ENCODE results near the gene MAU2. TPM values are rescaled to one million over a fixed set of nuclear protein-coding genes. Genes with fewer than 3 reads are reported as not detected.
A peak's percentile ranks its signal among the peaks of the same experiment; 100 is the strongest.
"Not testable (repeated sequence)": the region's sequence is repeated elsewhere in the genome, so short reads cannot be mapped to it uniquely, and the experiment has no call there.

MAU2 gene
- total RNA-seq, 1 experiment from 2014 or later = 34.7 TPM

DNA sequence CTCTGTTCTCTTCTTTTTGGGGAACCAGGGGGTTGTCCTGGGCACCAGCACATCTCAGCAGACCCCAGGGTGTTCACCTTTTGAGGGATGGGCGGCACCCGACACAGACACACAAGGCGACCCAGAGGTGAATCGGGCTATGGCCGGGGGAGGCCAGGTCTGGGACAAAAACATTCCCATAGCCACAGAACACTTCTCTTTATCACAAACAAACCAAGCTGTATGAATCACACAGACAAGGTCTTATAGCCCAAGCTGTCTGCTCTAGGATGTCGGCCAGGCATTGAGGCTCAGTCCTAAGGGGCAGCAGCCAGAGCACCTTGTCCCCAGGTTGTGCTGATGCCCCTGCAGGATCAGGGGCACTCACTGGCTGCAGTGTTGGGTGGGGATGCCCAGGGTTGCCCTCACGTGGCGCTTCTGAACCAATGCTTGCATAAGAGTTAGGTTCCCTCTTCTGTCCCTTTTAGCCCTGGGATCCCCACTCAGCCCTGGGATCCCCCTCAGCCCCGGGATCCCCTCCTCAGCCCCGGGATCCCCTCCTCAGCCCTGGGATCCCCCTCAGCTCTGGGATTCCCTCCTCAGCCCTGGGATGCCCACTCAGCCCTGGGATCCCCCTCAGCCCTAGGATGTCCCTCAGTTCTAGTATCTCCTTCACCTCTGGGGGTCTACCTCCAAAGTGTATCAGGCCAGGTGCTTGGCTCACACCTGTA, 26.9 kb downstream of the MAU2 start:
- no peak for DNase-seq (ENCODE audit: low spot score)

GRCh38 chr19:19348266-19348665, 27.6 kb downstream of the MAU2 start:
- no peak for DNase-seq (ENCODE audit: low spot score)

GRCh38 chr19:19349365-19349764, 28.7 kb downstream of the MAU2 start:
- no peak for DNase-seq (ENCODE audit: low spot score)

- not testable (repeated sequence) for DNase-seq (ENCODE audit: low spot score)
Observed at GRCh38 chr19:19350756-19351155, 30.1 kb downstream of the MAU2 start.

- DNase-seq (ENCODE audit: low spot score) = no peak
Observed at GRCh38 chr19:19352823-19353222, 32.2 kb downstream of the MAU2 start.

- no peak for DNase-seq (ENCODE audit: low spot score)
Observed at GRCh38 chr19:19354007-19354406, 33.4 kb downstream of the MAU2 start.

DNA sequence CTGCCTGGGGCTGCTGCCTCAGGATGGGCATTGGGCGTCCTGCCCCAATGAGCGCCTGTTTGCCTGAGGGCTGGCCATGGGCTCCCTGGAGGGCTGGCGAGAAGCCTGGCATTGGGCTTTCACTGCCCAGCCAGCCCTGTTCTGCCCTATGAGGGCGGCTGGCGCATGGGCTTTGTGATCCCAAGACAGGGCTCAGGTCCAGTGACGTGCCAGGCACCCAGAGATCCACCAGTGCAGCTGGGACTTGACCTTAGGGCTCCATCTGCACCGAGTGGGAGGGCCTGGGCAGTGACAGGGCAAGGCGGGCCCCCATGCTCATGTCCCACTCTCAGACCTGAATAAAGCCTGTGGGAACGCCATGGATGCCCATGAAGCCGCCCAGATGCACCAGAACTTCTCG, 34.3 kb downstream of the MAU2 start:
- no peak for DNase-seq (ENCODE audit: low spot score)

DNA sequence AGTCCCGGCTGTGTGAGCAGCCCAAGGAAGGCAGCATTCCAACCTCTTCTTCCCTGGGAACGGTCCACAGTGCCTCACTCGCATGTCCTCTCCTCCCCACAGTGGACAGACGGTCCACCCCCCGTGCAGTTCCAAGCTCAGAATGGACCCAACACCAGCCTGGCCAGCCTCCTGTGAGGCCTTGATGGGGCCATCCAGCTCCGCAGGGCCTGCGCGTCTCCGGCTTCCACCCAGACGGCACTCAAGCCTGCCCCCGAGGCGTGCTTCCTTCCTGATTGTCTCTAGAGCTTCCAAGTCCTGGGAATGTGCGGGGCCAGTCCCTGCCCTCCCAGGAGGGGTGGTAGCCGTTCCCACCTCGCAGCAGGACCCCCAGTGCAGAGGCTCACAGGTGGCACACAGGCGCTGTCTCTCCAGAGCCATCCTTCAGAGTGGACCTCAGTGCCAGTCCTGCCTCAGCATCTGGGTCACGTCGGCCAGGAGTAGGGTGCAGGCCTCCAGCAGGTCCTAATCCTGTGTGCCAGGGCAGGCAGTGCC, 35.0 kb downstream of the MAU2 start:
- no peak for DNase-seq (ENCODE audit: low spot score)

- DNase-seq (ENCODE audit: low spot score) = no peak
Observed at GRCh38 chr19:19356500-19356899, 35.9 kb downstream of the MAU2 start.

DNA sequence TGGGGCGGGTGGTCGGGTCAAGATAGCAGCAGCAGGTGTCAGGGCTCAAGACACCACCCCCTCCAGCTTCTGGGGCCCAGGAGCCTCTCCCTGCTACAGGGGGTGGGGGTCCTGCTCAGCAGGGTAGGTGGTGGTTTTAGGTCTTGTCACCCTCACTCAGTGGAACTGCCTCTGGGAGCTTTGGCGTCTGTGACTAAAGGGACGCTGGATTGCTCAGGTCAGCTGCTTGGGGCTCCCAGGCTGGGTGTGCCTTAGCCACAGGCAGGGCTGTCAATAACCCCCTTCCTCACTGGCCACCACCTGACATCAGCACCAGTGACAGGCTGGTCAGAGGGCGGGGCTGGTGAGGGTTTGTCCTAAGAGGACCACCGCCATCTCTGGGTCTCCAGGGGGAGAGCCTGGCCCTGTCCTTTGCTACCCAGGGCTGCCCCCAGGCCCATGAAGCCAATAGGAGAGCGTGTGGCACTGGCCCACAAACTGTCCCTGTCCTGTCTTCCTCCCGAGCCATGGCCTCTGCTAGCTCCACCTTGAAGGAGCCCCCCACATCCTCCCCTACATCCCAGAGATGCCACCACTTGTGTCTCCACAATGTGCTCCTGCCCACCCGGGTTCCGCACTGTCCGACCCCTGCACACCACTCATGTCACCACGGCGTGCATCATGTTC, 36.4 kb downstream of the MAU2 start:
- no peak for DNase-seq (ENCODE audit: low spot score)

GRCh38 chr19:19361075-19361594, 40.5 kb downstream of the MAU2 start:
- DNase-seq (ENCODE audit: low spot score) = peak; percentile 84

DNA sequence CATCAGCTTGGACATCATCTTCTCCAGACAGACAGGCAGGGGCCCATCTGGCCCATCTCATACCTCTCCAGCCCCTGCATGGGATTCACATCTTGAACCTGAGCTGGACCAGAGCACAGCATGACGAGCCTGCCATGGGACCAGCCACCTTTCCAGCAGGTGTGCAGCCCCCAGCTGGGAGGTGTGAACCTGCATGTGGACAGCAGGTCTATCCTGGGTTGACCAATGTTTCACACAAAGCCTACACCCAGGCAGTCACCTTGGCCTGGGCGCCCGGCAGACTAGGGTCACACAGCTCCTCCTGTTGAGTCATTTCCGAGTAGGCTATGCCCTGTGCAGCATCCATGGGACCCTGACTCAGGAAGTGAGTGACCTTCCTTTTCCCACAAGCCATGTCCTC, 41.4 kb downstream of the MAU2 start:
- no peak for DNase-seq (ENCODE audit: low spot score)

- DNase-seq (ENCODE audit: low spot score) = peak; percentile 87
Observed at GRCh38 chr19:19366434-19367396, 46.1 kb downstream of the MAU2 start.

DNA sequence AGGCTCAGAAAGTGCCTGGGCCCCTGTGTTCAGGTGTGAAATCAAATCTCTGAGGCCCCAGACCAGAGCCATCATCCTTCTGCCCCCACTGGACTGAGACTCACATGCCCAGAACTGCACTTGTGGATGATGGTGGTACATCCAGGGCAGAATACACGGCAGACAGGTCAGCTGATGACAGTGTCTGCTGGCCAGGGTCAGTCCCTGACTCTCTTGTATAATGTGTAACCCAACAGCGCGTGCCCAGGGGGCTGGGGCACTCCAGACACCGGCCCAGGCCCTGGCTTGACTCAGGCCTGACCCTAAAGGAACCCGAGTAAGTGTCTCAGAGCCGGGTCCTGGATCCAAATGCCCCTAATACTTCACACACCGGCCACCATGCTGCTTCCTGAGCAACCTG, 47.5 kb downstream of the MAU2 start:
- no peak for DNase-seq (ENCODE audit: low spot score)

DNA sequence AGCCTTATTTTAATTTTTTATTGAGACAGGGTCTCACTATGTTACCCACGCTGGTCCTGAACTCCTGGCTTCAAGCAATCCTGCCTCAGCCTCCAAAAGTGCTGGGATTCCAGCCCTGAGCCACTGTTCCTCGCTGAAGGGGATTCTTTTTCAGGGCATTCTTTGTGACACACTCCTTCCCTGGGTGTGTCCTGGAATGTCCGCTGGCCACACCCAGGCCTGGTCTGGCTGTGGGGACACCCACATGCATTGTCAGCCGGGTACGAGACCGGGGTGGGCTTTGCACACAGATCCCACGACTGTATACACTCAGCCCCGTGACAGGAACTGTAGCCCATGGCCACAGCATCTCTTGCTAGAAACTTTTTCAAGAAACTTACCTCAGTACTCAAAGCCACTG, 50.4 kb downstream of the MAU2 start:
- no peak for DNase-seq (ENCODE audit: low spot score)

GRCh38 chr19:19372656-19373416, 52.2 kb downstream of the MAU2 start:
- DNase-seq (ENCODE audit: low spot score) = peak; percentile 61

GRCh38 chr19:19379527-19379926, 58.9 kb downstream of the MAU2 start:
- DNase-seq (ENCODE audit: low spot score) = no peak

GRCh38 chr19:19380316-19380715, 59.7 kb downstream of the MAU2 start:
- DNase-seq (ENCODE audit: low spot score) = not testable (repeated sequence)

DNA sequence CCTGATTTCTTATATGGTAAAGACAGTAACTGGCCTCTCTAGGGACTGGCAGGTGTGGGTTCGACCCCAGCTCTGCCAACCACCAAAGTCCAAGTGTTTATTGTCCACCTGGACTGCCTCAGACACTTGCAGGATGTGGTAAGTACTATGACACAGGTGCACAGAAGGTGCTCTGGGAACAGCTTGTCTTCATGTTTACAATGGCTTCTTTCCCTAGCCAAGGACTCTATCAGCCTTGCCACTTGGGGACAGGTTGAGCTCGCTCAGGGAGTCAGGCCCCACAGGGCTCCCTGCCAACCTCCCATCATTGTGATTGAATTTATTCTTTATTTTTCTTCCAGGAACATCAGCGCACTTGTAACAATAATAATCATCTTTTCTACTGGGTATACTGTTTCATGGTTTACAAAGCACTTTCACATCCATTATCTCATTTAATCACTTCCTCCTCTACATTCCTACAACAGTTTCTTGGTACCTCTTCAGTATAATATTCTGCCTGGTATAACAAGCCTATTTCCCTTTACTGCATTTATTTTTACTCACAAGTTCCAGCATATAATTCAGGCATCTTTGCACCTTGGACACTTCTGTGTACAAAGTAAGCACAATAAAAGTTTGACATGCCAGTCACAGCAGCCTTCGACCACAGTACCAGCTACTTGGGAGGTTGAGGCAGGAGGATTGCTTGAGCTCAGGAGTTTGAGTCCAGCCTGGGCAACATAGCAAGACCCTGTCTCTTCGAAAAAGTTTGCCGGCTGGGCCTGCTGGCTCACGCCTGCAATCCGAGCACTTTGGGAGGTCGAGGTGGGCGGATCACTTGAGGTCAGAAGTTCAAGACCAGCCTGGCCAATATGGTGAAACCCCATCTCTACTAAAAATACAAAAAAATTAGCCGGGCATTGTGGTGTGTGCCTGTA, 60.6 kb downstream of the MAU2 start:
- no peak for DNase-seq (ENCODE audit: low spot score)

DNA sequence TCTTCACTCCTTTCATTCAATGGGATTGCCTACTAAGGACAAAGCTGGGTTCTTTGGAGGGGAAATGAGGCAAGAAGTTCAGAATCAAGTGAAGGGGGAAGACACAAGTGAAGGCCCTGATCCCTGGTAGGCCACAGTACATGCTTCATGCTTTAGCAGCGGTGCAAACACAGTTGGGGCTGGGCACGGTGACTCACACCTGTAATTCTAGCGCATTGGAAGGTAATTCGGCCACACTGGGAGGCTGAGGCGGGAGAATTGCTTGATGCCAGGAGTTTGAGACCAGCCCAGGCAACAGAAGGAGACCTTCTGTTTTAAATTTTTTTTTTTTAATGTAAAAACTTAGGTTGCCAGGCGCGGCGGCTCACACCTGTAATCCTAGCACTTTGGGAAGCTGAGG, 61.5 kb downstream of the MAU2 start:
- DNase-seq (ENCODE audit: low spot score) = no peak
